NCI-H510A treated with DMSO at 0.1 percent for 48 hours (cell line): ENCODE measurements around the gene STON2.

Experiments
- DNase-seq: peaks from one replicate; lab custom pipeline; 2025; lab: John Stamatoyannopoulos, UW

Gene STON2

DNA sequence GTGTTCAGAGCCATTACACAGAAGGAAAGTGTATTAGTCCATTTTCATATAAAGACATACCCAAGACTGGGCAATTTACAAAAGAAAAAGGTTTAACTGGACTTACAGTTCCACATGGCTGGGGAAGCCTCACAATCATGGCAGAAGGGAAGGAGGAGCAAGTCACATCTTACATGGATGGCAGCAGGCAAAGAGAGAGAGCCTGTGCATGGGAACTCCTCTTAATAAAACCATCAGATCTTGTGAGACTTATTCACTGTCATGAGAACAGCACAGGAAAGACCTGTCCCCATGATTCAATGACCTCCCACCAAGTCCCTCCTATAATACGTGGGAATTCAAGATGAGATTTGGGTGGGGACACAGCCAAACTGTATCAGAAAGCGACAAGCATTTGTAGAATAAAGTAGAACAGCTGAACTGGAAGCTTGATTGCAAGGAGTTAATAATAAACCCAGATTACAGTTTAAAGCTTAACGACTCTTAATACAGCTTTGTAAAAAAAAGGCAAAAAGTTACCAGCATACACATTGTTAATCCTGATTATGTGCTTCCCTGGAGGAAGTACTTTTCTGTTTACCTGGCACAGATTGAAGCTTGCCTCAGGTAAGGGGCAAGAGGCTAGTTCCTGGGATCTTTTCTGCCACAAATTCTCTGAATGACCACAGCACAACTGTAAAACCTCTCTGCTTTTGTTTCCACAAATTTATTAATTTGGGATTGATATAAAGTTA, 18.1 kb upstream of the STON2 start:
- no peak for DNase-seq

DNA sequence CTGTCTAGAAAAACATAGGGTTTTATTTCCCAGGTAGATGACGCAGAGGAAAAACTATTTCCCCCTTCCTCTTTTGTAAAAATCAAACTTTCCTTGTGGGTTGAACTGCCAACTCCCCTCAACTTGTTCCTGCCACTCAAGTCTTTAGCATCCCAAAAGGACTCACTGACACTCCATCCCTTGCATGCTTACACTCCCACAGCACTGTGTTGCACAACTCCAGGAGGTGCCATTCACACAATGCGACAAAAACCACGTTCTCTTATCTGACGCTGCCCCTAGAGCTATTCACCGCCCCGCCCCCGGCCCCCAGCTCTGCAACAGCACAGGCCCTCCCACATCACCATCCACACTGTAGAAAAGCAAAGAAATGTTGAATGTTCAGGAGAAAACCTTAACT, 16.9 kb upstream of the STON2 start:
- DNase-seq = no peak

DNA sequence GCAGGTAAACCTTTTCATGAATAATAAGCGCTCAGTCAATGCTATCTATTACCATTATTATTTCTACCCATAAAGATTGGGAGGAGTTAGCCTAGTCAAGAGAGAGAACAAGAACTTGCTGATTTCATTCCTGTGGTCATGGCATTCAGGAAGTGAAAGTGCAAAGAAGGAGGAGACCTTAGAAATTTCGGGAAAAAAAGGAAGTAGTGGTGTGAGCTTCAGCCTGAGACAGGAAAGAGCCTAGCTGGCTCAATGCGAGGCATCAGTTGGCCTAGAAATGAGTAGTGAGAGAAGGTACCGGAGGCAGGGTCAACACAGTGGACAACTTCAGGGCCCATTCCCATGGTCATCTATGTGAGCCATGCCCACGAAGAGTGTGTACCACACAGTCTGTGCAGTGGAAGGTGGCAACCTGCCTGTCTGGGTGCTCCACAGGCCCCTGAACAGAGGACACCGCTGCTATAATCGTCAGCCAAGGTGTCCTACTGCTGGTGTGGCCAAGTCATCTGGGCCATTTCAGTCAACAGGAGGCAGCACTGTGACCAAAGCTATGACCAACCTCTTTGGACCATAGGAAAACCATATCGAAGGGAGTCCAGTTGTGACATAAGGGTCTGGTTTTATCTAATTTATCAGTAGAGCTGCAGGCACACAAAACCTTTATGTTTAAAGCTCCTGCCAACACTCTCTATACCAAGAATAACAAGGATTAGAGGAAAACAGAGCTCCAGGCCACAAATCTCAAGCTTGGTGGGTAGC, 16.2 kb upstream of the STON2 start:
- DNase-seq = no peak

DNA sequence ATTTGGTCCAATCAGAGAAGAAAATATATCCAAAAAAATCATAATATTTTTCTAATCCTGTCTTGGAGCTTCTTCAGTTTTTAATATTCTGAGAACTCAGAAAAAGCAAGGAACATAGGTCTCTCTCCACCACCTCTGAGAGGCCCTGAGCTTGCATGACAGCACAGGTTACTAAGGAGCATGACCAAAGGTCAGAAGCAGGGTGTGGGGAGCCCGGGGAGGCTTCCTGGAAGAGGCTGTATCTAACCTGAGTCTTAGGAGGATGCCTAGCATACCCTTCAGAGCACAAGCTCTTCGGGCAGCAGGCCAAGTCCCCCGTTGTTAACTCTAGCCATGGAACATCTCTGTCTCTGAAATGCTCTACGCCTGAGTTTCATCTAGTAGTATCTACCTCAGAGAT, 15.7 kb upstream of the STON2 start:
- DNase-seq = no peak

DNA sequence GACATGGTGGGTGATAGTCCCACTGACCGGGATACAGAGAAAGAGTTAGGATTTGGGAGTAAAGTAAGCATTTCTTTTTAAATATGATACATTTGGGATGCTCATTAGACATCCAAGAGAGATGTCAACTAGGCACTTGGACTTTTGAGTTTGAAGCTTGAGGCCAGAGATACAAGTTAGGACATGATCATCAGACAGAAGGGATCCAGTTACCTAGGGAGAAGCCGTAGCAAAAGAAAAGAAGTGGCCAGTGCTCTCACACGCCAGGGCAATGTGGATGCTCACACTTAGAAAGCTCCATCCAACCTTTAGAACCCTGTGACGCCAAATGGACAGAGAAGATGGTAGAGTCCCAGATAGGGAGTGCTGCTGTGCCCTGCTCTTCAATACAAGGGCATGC, 14.0 kb upstream of the STON2 start:
- DNase-seq = no peak

DNA sequence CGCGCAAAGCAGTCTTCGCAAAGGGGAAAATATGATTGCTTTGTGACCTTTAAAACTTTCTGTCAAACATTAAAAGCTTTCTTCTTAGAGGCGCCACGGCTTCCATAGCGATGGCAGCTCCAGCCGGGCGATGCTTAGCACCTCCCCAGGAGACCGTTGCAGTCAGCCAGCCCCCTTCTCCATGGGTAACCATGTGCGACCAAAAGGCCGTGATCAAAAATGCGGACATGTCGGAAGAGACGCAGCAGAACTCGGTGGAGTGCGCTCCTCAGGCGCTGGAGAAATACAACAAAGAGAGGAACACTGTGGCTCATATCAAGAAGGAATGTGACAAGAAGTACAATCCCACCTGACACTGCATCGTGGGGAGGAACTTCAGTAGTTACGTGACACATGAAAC, 12.7 kb upstream of the STON2 start:
- DNase-seq = no peak

DNA sequence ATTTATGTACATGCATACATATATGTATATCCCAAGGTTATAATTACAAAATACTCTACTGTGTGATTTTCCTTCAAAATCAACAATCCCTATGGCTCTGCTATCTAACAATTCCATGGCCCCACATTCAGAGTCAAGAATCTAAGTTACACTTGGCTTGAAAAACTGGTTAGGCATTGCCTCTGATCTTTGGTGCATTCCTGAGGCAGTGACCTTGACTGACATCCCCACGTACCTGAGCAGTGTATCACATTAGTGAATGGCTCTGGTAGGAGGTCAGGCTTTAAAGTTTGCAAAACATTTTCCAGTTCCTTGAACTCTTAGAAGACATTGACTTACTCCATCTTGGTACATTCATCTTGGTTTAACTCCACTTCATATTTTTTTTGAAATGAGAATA, 8.5 kb upstream of the STON2 start:
- DNase-seq = no peak

DNA sequence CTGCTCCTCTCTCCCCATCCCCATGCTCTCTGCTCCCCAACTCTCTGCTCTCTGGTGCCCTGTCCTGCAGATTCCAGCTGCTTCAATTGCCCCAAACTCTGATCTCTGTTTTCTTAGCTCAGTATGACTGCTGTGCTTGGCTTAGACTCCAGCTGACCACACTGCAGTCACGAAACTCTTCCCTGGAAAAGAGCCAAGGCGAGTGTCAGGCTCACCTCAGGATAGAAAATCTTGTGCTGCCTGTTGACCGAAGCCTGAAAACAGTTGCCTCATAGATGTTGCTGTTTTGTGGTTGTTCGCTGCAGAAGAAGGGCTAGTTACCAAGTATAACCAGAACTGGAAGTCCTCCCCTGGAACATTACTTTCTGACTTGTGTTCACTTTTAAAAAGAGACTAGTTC, 6.7 kb upstream of the STON2 start:
- DNase-seq = no peak

DNA sequence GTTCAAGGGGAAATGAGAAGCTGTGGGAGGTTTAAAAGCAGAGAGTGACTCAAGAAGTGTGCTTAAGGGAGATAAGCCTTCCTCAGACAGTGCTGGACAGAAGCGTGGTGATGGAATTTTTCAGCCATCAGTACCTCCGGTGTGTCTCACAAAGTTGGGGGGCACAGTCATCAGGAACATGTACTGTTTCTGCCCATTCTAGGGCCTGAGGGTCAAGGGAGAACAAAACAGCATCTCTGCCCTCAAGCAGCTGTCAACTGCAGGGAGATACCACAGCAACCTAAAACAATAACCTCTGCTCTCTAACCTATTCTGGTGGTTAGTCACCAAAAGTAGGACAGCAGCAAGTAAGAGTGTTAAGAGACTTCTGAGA, 2.0 kb upstream of the STON2 start:
- DNase-seq = no peak

DNA sequence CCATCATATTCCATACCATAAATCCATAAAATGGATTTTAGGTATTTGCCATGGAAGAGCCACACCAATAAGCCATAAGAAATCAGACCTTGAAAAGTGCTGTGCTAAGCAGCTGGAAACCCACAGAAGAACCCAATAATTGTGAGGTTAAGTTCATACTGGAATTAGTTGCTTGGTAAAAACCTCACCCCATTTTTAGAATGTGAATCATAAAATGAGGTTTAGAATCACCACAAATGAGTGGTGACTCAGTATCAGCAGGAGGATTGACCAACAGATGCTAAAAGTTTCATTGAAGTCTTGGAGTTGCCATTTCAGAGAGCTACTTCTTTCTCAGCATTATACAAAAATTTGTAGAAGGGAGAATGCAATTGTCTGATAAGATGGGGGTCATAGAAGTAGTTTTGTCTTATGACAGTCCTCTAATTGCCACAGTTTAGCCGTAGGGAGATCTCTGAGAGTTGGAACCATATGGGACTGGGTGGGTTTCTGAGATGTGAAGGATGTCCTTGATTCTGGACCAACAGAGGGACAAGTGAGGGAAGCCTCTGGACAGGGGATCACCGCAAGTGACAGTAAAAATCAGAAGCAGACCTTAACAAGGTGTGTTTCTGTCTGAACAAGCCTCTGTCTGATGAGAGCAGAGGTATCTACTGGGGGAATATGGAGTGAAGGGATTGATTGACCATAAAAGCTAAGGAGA, 1.4 kb upstream of the STON2 start:
- no peak for DNase-seq

DNA sequence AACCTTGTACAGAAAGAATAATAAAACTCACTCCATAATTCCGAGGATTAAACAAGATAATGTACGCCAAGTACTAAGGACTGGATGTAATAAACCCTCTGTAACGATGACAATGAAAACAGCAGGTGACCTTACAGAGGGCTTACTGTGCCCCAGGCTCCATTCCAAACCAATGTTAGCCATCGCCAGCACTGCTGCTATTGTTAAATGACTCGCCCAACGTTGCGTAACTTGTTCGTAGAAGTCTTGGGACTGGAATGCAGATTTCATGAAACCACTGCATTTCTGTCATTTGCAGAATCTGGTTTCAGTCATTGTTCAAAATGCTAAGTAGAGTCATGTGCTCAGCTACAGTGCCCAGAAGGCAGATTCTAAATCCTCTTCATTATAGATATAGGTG, 728 bp upstream of the STON2 start:
- DNase-seq = peak; percentile 21

DNA sequence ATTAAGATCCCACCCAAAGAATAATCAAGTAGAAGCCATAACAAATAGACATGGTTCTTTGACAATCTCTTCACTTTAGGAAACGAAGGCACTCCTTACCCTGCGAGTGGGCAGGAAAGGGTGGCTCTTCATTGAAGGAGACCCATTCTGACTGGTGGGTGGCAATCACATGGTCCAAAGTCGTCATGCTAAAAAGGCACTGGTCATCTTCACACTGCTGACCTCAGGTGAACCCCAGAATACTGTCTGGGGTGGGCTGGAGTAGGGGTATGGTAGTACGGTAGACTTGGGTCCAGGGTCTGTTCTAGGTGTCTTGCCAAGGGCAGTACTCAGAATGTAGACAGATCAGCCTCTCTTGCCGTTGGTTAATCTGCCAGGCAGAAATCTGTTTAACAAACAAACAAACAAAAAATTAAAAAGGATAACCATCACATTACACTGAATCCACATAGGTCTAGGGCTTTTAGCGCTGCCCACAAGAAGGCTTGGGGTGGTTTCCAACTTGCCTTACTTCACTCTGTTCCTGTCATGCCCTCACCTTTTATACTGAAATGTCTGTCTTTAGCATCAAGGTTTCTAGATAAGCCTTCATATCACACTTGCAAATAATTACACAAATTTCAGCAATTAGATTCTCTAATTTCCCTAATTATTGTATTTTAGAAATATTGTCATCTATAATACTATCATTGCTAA, 1.8 kb downstream of the STON2 start:
- DNase-seq = no peak

DNA sequence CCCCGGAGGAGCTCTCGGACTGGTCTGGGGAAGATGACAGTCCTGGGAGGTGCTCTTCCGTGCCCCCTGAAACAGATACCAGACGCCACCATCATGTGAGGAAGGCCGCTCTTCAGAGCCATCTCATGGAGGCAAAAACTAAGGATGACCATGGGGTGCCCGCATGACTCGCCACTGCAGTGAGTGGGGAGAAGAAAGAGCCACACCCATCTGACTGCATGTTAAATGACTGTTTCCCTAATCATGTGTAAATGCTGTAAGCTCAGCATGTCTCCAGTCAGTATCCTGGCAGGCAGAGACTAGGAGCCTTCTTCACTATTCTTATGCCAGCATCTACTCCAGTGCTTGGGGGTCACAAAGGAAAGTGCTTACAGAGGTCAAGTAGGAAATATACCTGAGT, 4.0 kb downstream of the STON2 start:
- no peak for DNase-seq

DNA sequence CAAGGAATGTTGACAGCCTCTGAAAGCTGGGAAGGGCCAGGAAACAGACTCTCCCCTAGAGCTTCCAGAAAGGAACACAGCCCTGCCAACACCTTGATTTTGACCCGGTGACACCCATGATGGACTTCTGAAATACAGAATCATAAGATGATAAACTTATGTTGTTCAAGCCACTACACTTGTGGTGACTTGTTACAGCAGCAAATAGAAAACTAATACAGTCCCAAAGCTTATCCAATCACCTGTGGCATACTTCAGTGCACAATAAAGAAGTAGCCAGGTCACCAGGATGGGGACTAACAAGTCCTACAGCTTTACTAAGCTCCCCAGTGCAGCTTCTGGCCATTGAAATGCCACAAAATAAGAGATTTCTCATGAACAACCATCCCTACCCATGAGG, 5.4 kb downstream of the STON2 start:
- DNase-seq = no peak

DNA sequence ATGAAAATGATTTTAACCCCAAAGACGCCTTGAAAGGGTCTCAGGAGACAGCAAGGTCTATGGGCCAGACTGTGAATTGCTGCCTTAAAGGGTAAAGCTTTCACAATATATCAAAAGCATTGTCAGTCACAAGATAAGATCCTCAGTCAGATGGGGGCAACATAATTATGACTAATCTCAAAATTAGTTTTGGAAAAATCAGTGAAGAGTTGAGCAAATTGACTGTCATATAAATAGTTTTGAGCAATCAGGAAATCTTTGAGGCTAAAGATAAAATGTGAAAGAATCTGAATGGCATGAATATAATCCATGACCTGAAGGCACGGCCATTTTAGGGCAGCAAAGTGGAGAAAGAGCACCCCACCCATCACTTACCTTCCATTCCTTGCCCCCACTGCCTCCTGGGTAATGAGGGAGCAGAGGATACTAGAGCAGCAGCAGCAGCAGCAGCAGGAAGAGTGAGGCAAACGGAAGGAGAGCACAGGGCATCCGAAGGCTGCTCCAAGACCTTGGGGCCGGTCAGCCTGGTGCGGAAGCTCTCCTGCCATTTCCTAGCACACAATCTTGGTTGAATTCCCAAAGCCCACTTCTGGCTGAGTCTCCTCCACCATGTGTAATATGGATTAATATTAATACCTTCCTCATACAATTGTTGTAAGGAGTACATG, 7.0 kb downstream of the STON2 start:
- DNase-seq = no peak

DNA sequence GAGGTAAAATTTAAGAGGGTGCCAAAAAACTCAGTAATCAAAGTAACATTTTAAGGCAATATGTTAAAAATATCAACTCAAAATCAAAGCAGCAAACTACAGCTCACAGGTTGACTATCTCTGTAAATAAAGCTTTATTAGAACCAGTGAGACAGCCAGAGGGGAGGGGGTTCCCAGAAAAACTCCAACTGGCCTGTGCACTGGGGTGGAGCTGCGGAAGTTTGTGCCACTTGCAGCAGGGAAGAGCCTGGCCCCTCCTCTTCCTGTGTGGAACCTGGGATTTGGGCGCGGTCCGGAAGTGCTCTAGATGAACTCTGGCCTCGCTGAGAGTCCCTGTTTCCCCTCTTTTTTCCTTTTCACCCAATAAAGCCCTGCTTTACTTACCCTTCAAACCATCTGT, 8.1 kb downstream of the STON2 start:
- no peak for DNase-seq

DNA sequence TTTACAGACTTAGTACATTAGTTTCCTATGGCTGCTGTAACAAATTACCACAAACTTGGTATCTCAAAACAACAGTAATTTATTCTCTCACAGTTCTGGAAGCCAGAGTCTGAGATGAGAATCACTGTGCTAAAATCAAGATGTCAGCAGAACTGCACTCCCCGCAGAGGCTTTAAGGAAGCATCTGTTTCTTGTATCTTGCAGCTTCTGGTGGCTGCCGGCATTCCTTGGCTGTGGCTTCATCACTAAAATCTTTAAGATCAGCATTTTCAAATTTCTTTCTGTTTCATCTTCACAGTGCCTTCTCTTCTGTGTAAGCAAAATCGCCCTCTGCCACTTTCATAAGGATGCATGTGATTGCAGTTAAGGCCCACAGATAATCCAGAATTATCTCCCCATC, 9.4 kb downstream of the STON2 start:
- DNase-seq = no peak

DNA sequence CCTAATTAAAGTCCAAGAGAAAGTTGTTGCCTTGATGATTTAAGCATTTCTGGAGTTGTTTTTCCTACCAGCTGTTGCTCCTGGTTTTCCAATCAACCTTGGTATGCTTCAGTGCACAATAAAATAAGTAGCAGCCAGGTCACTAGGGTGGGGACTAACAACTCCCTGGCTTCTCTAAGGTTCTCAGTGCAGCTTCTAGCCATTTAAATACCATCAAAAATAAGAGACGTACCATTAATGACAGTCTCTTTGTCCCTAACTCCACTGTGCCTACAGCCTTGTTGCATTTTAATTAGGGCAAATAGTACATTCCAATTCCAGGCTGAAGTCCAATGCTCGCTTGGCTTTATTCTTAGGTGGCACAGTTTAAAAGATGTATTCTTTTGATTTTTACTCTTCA, 11.8 kb downstream of the STON2 start:
- no peak for DNase-seq

DNA sequence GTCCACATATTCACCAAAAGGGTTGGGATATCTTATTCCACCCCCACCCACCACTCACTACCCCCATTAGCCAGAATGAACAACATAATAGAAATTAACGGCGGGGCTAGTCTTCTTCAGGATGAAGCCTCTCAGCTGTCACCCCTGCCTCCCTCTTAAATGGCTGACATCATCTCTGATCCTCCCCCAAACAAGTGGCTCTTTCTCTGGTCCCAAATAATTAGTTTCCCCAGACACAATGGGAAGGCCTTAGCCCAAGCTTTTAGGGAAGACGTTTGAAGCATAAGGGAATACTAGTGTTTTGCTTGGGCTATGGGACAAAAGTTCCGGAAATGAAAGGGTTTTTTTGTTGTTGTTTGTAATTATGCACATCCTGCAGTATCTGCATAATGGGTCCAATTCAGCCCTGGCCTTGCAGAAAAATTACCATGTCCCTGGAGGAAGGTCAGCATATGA, 13.8 kb downstream of the STON2 start:
- no peak for DNase-seq

DNA sequence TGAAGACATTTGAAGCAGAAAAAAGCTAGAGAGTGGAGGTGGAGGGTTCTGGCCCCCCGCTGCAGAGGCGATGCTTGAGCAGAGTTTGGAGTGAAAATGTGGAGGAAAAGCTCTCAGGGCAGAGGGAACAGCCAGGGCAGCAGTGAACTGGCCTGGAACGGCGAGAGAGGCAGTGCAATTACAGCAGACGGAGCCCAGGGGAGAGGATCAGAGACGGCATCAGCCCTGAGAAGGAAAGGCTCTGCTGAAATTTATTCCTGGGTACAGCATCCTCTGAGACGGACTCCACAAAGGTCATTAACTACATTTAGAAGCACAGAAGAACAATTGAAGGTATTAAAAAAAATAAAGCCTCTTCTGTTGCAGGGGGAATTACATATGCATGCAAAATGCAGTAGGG, 14.2 kb downstream of the STON2 start:
- no peak for DNase-seq

DNA sequence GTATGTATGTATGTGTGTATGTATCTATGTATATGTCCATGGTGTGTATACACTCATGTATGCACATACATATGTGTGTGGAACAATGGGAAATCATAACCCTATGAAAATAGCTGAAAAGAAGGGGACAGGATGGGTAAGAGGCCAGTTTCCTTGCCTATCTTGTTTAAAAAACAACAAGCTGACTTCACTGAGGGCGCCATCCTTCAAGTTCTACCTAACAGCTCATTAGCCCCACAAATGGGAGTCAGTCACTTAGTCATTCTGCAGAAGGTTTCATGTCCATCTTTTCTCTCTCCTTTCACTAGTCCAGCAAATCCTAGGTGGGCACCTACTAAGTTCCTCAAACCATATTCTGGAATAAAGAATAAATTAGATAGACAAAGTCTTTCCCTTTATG, 14.7 kb downstream of the STON2 start:
- no peak for DNase-seq

DNA sequence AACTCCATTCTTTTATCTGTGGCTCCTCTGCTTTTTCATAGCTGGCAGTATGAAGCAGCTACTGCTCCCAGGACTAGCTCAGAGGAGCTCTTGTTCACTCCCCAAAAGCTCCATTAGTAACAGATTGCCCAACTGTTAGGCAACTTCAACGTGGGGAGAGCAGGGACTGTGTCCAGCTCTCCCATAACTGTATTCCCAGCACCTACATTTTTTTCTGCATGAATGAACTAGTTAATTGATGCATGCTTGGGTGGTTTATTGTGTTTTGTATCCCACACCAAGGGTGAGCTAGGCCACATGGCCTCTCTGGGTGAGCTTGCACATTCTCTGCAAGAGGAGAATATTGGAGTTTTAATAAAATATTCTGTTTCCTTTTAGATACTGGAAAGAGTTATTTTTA, 15.2 kb downstream of the STON2 start:
- no peak for DNase-seq
